ENCODE results near the gene CUX1.

GRCh38 chr7:101862280-101863220, 45.1 kb downstream of the CUX1 start:
- TF ChIP-seq CTCF (IDR thresholded peaks at IDR 0.05) (no peak), POLR2A (IDR thresholded peaks at IDR 0.05) (no peak)

Measured in esophagus squamous epithelium (tissue), 4 donors.